ENCODE results near the gene XRN1.

GRCh38 chr3:142447852-142448823 is at the start of gene XRN1:
- no peak for TF ChIP-seq CTCF (IDR thresholded peaks at IDR 0.05; ENCODE audit: low read depth, low read length, poor library complexity, severe bottlenecking)
- TF ChIP-seq EZH2phosphoT487 (IDR thresholded peaks at IDR 0.05; ENCODE audit: borderline replicate concordance, low read length) = no peak

All from DOHH2 (cell line).